ENCODE measurements around the gene OR56A3. TPM values are rescaled to one million over a fixed set of nuclear protein-coding genes. Genes with fewer than 3 reads are reported as not detected.

The OR56A3 gene
- total RNA-seq, 2 donors from 2014 or later: not detected

DNA sequence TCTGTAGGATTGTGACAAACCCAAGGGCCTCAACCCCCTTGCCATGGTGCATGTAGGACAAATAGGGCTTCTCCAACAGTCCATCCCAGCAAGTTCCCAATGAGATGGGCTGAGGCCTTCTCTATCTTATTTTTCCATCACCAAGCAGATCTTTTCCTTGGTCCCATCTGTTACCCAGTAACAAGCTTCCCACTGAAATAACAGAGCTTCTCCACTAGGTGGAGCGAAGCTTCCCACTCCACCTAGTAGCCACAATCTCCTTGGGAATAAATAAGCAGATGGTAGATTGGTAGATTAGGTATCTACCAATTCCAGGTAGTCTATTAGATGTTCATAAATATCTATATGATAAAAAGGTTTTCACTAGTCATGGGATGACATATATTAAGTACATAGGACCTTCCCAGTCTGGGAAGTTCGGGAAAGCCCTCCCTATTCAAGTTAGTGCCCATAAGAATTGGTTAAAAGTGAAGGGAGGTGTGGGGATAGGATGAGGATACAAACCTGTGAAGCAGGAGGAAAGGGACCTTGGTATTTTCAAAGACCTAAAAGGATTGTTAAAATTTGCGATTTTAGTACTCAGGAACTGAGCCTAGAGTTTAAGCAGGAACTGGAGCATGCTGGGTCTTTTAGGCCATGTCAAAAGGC, 50.7 kb downstream of the OR56A3 start:
- Mint-ChIP-seq H3K4me3 (no peak overlapping the region), H3K27ac (no peak overlapping the region), H3K4me1 (no peaks in the 10 kb centered on the region), H3K36me3 (ENCODE audit: low read depth) (no peaks in the 10 kb centered on the region), H3K27me3 (peaks cover 33% of the 10 kb centered on the region)
- ATAC-seq: no peak
- DNase-seq: no peak
- peaks cover 4% of the 10 kb centered on the region for H3K9me3 ChIP-seq (ENCODE audit: control insufficient read depth, low read length, poor library complexity, severe bottlenecking)

DNA sequence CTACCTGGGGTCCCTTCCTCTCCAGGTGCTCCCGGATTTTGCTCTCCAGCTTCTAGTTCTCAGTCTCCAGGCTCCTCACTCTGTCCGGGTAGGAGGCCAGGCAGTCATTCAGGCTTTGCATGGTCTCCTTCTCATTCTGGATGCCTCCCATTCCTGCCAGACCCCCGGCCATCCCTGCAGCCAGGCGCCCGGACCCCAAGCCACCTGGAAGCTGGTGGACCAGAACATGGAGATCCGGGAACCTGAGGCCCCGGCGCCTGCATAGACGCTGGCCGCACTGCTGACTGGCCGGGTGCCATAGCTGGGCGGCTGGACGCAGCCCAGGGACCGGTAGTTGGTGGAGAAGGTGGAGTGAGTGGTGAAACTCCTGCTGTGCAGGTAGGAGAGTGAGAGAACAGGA, 52.7 kb downstream of the OR56A3 start:
- no peaks in the 10 kb centered on the region for H3K36me3 Mint-ChIP-seq (ENCODE audit: low read depth)
- H3K27ac Mint-ChIP-seq: no peak overlapping the region
- H3K4me3 Mint-ChIP-seq: no peak overlapping the region
- DNase-seq (no peak), ATAC-seq (no peak)
- H3K9me3 ChIP-seq (ENCODE audit: control insufficient read depth, low read length, poor library complexity, severe bottlenecking): no peaks in the 10 kb centered on the region
- H3K4me1 Mint-ChIP-seq: no peaks in the 10 kb centered on the region
- H3K27me3 Mint-ChIP-seq: peaks cover 33% of the 10 kb centered on the region

Other genes starting within 250 kb of the OR56A3 start
- gene OR56B1, start 205.8 kb upstream of the OR56A3 start, total RNA-seq: under 1 TPM in 1 of 2 donors, not detected in 1; 0.20 TPM
- 1 to 10 TPM; 1.3 to 1.4 TPM for gene OR52N4, start 188.0 kb upstream of the OR56A3 start, total RNA-seq
- gene OR52N5, start 158.9 kb upstream of the OR56A3 start, total RNA-seq: not detected
- not detected for gene OR52N1, start 151.0 kb upstream of the OR56A3 start, total RNA-seq
- not detected for gene OR52N2, start 133.3 kb upstream of the OR56A3 start, total RNA-seq
- not detected for gene OR52E6, start 100.4 kb upstream of the OR56A3 start, total RNA-seq
- not detected for gene OR52E8, start 84.6 kb upstream of the OR56A3 start, total RNA-seq
- not detected for gene OR52E4, start 61.6 kb upstream of the OR56A3 start, total RNA-seq
- gene OR52E5, start 49.0 kb upstream of the OR56A3 start, total RNA-seq: not detected
- not detected for gene OR56A5, start 26.2 kb downstream of the OR56A3 start, total RNA-seq
- not detected for gene OR52L1, start 44.7 kb downstream of the OR56A3 start, total RNA-seq
- gene OR56A4, start 64.7 kb downstream of the OR56A3 start, total RNA-seq: under 1 TPM in 1 of 2 donors, not detected in 1; 0.10 TPM
- not detected for gene OR56A1, start 88.5 kb downstream of the OR56A3 start, total RNA-seq
- not detected for gene OR56B4, start 165.4 kb downstream of the OR56A3 start, total RNA-seq
- gene OR52B2, start 228.1 kb downstream of the OR56A3 start, total RNA-seq: not detected